Liver (tissue), 3 donors: ENCODE data around the gene UIMC1.

Source experiments
- ATF3 ChIP-seq: IDR thresholded peaks from 2 replicates; pipeline ENCODE4 v1.6.1; 2016; ENCODE audit warnings: antibody characterized with exemption
- CTCF ChIP-seq: fragments of 150-350 bp; IDR thresholded peaks from 2 replicates; pipeline ENCODE4 v1.5.1; 2017; ENCODE audit warnings: improper control_type of control experiment, low read depth, low read length; ENCODE audit not compliant: missing input control
- EGR1 ChIP-seq, 2 donors: IDR thresholded peaks; 2 replicates each; pipeline ENCODE4 v1.6.1; 2016 to 2018; ENCODE audit warnings: antibody characterized with exemption in 2 of 2, low read depth in 2 of 2
- GABPA ChIP-seq, 2 donors: IDR thresholded peaks in 1 of 2; conservative IDR thresholded peaks in 1 of 2; 2 replicates each; pipeline ENCODE4 v1.6.1; 2016; ENCODE audit warnings: antibody characterized with exemption in 2 of 2, mild to moderate bottlenecking in 1 of 2, moderate library complexity in 1 of 2
- HNF4G ChIP-seq: IDR thresholded peaks from 2 replicates; pipeline ENCODE4 v1.6.1; 2016; ENCODE audit warnings: antibody characterized with exemption
- MAX ChIP-seq: IDR thresholded peaks from 2 replicates; pipeline ENCODE4 v1.6.1; 2016; ENCODE audit warnings: antibody characterized with exemption
- RAD21 ChIP-seq, 2 donors: IDR thresholded peaks; 2 replicates each; pipeline ENCODE4 v1.6.1; 2016; ENCODE audit warnings: antibody characterized with exemption in 2 of 2, mild to moderate bottlenecking in 2 of 2
- REST ChIP-seq: IDR thresholded peaks from 2 replicates; pipeline ENCODE4 v1.6.1; 2016; ENCODE audit warnings: antibody characterized with exemption, mild to moderate bottlenecking
- RXRA ChIP-seq, 2 donors: IDR thresholded peaks; 2 replicates each; pipeline ENCODE4 v1.6.1; 2017 to 2018; ENCODE audit warnings: antibody characterized with exemption in 2 of 2, mild to moderate bottlenecking in 1 of 2
- SP1 ChIP-seq: IDR thresholded peaks from 2 replicates; pipeline ENCODE4 v1.6.1; 2018; ENCODE audit warnings: antibody characterized with exemption, mild to moderate bottlenecking
- TAF1 ChIP-seq: conservative IDR thresholded peaks from 2 replicates; pipeline ENCODE4 v1.6.1; 2016; ENCODE audit warnings: antibody characterized with exemption, mild to moderate bottlenecking
- donor health status: healthy.
- donor health status: healthy.

GRCh38 chr5:176941951-176942350 lies 64.6 kb downstream of the UIMC1 start:
- TF ChIP-seq RAD21 (IDR thresholded peaks at IDR 0.05) (no peak), CTCF (no peak), TAF1 (no peak), MAX (no peak), GABPA (IDR thresholded peaks at IDR 0.05 in 1 of 2, conservative IDR thresholded peaks at IDR 0.05 in 1 of 2) (no peak), RXRA (IDR thresholded peaks at IDR 0.05) (no peak), SP1 (no peak), HNF4G (no peak), EGR1 (IDR thresholded peaks at IDR 0.05; ENCODE audit: low read depth in 2 of 2) (no peak), REST (no peak), ATF3 (no peak)
